AG08396 (cell line): ENCODE measurements around the gene MUC2.
A peak's percentile ranks its signal among the peaks of the same experiment; 100 is the strongest.

Experiments used
- DNase-seq: peaks from one replicate; pipeline ENCODE4 v3.0.0; 2012; ENCODE audit warnings: low spot score, mixed read lengths

The MUC2 gene

GRCh38 chr11:1036931-1037330 is 37.7 kb upstream of the MUC2 start:
- DNase-seq = no peak

DNA sequence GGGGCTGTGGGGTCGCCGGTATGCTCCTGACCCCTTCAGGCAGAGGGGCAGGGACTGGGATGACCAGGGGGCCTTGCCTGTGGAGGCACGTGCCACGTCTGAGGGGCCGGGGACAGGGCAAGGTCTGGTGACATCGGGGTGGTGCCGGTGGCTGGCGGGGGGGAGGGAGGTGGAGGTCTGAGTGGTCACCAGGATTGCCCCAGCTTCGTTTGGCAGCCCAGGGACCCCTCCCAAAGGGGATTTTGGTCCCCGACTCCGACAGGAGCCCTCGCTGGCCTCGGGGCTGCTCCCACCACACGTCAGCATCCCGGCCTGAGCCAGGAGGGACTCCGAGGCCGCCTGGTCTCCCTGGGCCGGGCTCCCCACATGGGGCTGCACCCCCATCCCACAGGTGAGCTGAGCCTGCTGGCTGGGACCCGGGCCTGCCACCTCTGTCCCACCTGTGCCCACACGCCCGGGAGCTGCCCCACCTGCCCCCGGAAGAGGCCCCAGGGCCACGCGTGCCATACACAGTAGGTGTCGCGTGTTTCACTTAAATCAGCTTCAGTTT is 37.1 kb upstream of the MUC2 start:
- no peak for DNase-seq

GRCh38 chr11:1038361-1038760 is 36.3 kb upstream of the MUC2 start:
- DNase-seq = no peak

GRCh38 chr11:1038921-1039320 is 35.8 kb upstream of the MUC2 start:
- no peak for DNase-seq

GRCh38 chr11:1039481-1040427 is 34.9 kb upstream of the MUC2 start:
- DNase-seq = no peak

- DNase-seq = no peak
Measured at GRCh38 chr11:1040428-1041148, 34.1 kb upstream of the MUC2 start.

GRCh38 chr11:1041149-1041467 is 33.6 kb upstream of the MUC2 start:
- no peak for DNase-seq

DNA sequence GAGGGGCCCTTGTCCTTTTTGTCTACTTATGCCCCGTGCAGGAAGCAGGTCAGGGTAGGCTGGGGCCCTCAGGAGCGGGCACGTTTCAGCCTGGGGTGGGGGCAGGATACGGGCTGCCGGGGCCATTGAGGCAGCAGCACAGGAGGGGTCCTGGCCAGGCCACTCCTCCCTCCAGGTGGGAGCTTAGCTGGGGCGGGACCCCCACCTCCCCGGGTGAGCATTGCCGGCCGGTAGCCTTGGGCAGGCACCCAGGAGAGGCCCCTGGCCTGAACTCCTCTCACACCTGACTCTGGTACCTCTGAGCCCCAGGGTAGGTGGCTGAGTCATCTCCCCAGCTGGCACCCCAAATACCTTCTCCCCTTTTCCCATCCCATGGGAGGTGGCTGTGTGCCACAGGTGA is 33.2 kb upstream of the MUC2 start:
- no peak for DNase-seq

DNA sequence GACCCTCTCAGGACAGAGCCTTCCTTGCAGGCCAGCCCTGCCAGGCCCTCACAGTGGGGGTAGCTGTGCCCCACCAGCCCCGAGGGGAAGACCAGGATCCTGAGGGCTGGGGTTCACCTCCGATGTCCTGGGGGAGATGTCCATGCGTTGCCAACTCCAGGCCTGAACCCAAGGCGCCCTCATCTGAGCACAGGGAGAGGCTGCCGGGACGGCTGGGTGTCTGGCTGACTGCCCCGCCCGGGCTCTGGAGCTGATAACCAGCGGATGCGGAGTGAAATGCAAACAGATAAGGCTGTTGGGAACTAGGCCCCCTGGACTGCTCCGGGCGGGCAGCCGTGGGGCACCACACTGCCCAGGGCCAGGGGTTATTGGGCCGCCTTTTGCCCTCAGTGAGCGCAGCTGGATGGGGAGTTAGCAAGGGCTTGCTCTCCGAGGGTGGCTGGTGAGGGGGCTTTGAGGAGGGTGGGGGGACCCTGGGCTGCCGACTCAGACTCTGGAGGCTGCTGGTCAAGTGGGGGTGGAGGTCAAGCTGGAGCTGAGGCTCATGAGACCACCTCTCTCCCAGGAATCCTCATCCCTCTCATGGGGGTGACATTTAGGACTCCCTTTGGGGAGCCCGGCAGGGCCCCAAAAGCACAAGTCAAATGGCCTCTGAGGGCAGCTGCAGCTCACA is 32.6 kb upstream of the MUC2 start:
- DNase-seq = no peak

GRCh38 chr11:1042626-1043562 is 31.8 kb upstream of the MUC2 start:
- no peak for DNase-seq

GRCh38 chr11:1043563-1044096 is 31.0 kb upstream of the MUC2 start:
- no peak for DNase-seq

GRCh38 chr11:1044160-1044559 is 30.5 kb upstream of the MUC2 start:
- no peak for DNase-seq

DNA sequence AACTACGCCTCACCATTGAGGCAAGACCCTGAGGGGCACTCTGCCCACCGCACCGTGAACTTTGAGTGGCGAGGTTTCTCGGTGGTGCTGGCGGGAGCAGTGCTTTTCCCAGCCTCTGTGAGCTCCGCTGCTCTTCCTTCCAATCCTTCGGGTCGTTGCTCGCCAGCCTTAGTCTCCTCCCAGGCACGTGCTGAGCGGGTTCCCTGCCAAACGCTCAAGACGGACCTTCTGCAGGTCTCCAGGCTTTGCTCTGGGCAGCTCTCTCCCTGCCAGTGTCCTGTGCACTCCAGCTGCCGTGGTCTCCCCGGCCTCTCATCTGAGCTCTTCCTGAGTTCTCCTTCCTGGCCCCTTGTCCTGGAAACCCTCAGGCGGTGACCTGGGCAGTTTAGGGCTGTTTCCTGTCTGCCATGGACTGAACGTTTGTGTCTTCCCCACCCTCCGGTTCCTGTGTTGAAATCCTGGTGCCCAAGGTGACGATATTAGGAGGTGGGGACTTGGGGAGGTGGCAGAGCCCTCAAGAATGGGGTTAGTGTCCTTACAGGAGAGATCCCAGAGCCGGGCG is 27.0 kb upstream of the MUC2 start:
- DNase-seq = no peak

DNA sequence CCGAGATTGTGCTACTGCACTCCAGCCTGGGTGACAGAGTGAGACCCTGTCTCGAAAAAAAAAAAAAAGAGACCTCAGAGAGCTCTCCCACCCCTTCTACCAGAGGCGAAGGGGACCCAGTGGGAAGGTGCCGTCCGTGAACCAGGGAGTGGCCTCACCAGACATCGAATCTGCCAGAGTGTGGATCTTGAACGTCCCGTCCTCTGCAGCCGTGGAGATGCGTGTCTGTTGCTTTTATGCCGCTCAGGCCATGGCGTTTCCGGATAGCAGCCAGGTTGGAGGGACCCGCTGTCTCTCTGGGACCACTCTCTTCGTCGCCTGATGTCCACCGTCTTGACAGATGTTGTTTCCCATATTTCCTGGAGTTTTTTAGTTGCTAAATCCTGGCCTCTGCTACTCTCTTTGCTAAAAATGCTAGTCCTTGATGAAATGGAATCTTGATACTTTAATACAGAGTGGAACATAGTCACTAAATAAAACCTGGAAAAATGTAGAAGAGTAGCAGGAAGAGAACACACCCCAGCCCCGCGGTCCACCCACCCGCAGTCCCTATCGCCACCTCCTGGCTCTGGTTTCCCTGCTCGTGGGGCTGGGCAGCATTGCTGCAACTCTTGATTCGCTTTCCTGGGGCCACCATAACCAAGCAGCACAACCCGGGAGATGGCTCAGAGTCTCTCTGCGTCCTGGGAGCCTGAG is 26.2 kb upstream of the MUC2 start:
- no peak for DNase-seq

GRCh38 chr11:1049071-1049405 is 25.6 kb upstream of the MUC2 start:
- DNase-seq = no peak

DNA sequence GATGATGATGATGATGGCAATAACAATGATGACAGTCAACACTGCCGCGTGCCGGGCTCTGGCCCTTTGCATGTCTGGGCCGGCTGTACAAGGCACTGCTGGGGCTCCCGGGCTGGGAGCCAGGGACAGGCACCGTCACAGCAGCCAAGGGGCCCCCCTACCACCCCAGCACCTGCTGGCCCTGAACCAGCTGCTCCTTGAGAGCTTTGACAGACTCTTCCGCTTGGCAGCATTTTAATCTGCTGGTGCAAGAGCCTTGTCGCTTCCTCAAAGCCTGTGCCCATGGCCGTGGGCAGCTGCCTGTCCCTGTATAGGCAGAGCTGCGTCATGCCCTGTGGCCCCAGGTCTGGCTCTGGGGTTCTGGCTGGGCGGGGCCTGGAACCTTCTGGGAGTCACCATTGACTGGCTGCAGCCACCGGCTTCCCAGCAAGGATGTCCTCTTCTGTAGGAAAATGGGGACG is 25.2 kb upstream of the MUC2 start:
- DNase-seq = no peak

DNA sequence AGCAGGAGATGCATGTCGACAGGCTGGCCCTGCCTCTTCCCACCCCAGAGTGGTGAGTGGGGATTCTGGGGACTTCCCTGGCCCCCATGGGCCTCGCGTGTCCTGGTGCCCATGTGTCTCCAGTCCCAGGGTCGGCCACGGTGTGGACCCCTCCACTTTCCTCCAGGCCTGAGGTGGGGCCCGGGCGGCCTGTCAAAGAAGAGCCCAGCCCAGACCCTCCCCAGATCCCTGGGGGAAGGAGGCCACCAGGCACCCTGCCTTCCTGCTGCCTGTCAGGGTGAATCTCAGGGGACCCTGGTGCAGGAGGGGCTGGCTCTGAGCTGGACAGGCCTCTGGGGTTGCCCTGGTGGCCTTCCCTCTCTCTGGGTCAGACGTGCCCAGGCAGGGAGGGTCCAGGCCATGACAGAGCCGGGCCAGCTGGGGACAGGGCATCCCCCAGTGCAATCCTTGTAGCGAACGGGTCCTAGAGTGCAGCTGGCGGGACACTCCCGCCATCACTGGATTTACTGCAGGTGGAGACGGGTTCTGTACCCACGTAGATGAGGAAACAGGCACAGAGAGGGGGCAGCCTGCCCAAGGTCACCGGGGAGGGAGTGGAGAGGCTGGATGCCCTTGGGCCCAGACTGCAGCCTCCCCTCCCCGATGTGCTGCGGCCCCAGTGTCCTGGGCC is 24.6 kb upstream of the MUC2 start:
- DNase-seq = no peak

GRCh38 chr11:1050581-1051355 is 23.9 kb upstream of the MUC2 start:
- DNase-seq = peak; percentile 92
